Naive thymus-derived CD8-positive, alpha-beta T cell (primary cell): ENCODE measurements around the gene KISS1R. TPM values are rescaled to one million over a fixed set of nuclear protein-coding genes. Genes with fewer than 3 reads are reported as not detected.

ENCODE experiments used
- ATAC-seq, 2 donors: fragments of 150-1000 bp; cut with Tn5 transposase in 1 of 2; sonication (Bioruptor Pico), chemical (Tn5 transposase) in 1 of 2; 1 replicate in 1 of 2; 2 replicates in 1 of 2; pipeline ENCODE4 v1.10.0; 2021; ENCODE audit warnings: mild to moderate bottlenecking in 2 of 2, moderate library complexity in 2 of 2
- POLR2A ChIA-PET: fragments of 350-600 bp; sonication (Branson Sonifier 250); formaldehyde crosslinking; loops from one replicate; lab custom pipeline; 2021; ENCODE audit warnings: antibody characterized with exemption; lab: Charles Lee
- DNase-seq, 10 donors: peaks; one replicate each; pipeline versions ENCODE4 v3.0.0 to v3.0.0-alpha.2; 2020 to 2022
- H3K27ac Mint-ChIP-seq, 10 donors: one replicate each; pipeline ENCODE4 v1.8.0; 2020 to 2022; ENCODE audit warnings: mild to moderate bottlenecking in 10 of 10, mixed read lengths in 10 of 10, moderate library complexity in 4 of 10, inconsistent platforms in 1 of 10
- H3K27me3 Mint-ChIP-seq, 5 donors: one replicate each; pipeline ENCODE4 v1.8.0; 2021 to 2022; ENCODE audit warnings: mixed read lengths in 5 of 5
- H3K36me3 Mint-ChIP-seq, 3 donors: one replicate each; pipeline ENCODE4 v1.8.0; 2020 to 2022; ENCODE audit warnings: mixed read lengths in 3 of 3, mild to moderate bottlenecking in 2 of 3, inconsistent platforms in 1 of 3
- H3K4me1 Mint-ChIP-seq, 4 donors: one replicate each; pipeline ENCODE4 v1.8.0; 2021 to 2022; ENCODE audit warnings: mixed read lengths in 4 of 4
- H3K4me3 Mint-ChIP-seq, 10 donors: one replicate each; pipeline ENCODE4 v1.8.0; 2020 to 2022; ENCODE audit warnings: mild to moderate bottlenecking in 10 of 10, mixed read lengths in 10 of 10, moderate library complexity in 6 of 10, inconsistent platforms in 1 of 10
- H3K9me3 Mint-ChIP-seq, 9 donors: one replicate each; pipeline ENCODE4 v1.8.0; 2020 to 2022; ENCODE audit warnings: mixed read lengths in 9 of 9, mild to moderate bottlenecking in 3 of 9, inconsistent platforms in 1 of 9, moderate library complexity in 1 of 9
- polyA plus RNA-seq, 3 donors: library from polyadenylated mRNA; unstranded; fragments of 300-500 nt; fragmentation: Illumina TruSeq; gene quantifications; one replicate each; pipeline ENCODE4 v1.2.3, GENCODE V29; 2021
- total RNA-seq, 8 experiments: library from RNA in 2 of 8; stranded (reverse) in 2 of 8; gene quantifications; one replicate each; pipeline ENCODE4 v1.2.3 and lab custom pipeline; 2021 to 2026

Gene KISS1R
- total and polyA plus RNA-seq, 5 experiments from 2014 or later, result 0.18 to 2.6 (median 0.58) TPM

DNA sequence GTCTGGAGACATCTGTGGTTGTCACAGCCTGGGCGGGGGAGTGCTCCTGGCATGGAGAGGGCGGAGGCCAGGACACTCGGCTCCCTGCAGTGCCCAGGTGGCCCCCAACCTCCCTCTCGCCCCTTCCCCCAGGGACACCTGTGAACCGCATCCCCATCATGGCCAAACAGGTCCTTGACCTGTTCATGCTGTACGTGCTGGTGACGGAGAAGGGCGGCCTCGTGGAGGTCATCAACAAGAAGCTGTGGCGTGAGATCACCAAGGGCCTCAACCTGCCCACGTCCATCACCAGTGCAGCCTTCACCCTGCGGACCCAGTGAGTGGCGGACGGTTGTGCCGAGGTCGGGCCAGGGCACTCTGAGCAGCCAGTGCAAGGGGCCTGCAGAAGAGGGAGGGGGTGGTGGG, 47.0 kb downstream of the KISS1R start:
- no peaks in the 10 kb centered on the region for H3K27me3 Mint-ChIP-seq
- ATAC-seq (no peak), DNase-seq (no peak)
- H3K36me3 Mint-ChIP-seq, result no peaks in the 10 kb centered on the region
- POLR2A ChIA-PET, result no interaction called here
- H3K9me3 Mint-ChIP-seq, result no peaks in the 10 kb centered on the region
- no peak overlapping the region for H3K4me3 Mint-ChIP-seq
- H3K4me1 Mint-ChIP-seq, result no peaks in the 10 kb centered on the region
- no peak overlapping the region for H3K27ac Mint-ChIP-seq

DNA sequence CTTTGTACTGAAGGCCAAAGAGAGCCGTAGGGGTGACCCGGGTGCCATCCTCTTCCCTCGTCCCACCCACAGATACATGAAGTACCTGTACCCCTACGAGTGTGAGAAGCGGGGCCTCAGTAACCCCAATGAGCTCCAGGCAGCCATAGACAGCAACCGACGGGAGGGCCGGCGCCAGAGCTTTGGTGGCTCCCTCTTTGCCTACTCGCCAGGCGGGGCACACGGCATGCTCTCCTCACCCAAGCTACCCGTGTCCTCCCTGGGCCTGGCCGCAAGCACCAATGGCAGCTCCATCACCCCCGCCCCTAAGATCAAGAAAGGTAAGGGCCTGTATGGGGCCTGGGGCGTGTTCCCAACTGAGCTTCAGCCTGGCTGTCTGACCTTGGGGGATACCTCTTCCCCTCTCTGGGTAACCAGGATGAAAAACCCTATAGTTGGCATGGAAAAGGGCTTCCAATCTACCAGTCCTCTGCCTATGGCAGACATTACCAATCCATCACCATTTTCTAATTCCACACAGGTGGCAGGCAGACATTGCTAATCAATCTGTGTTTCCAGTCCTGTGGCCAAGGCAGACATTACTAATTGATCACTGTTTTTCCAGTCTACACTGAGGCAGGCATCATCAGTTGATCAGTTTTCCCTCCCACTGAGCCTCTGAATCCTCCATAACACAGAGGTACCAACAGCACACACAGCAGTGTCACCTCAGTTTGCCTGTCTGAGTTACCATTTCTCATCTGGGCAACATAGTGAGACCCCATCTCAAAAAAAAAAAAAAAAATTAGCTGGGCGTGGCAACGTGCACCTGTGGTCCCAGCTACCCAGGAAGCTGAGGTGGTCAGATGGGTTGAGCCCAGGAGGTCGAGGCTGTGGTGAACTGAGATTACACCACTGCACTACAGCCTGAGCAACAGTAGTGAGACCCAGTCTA, 47.9 kb downstream of the KISS1R start:
- H3K4me1 Mint-ChIP-seq, result no peaks in the 10 kb centered on the region
- no peaks in the 10 kb centered on the region for H3K36me3 Mint-ChIP-seq
- ATAC-seq, result no peak
- no peaks in the 10 kb centered on the region for H3K9me3 Mint-ChIP-seq
- H3K27ac Mint-ChIP-seq, result no peak overlapping the region
- H3K27me3 Mint-ChIP-seq, result no peaks in the 10 kb centered on the region
- no peak overlapping the region for H3K4me3 Mint-ChIP-seq
- DNase-seq, result no peak
- POLR2A ChIA-PET, result interaction anchor here (0.6 to 1.1 kb wide), 3 partner anchors 32 to 381 kb away, joined by 3 read pairs; no protein-coding TSS in a partner anchor

GRCh38 chr19:966485-967088, 49.5 kb downstream of the KISS1R start:
- no peak for ATAC-seq
- Mint-ChIP-seq H3K27ac (no peak overlapping the region), H3K4me1 (no peaks in the 10 kb centered on the region), H3K36me3 (peaks cover 0 to 10% (median 4%) of the 10 kb centered on the region in 3 donors), H3K4me3 (no peak overlapping the region), H3K9me3 (peaks cover 0 to 9% (median 0%) of the 10 kb centered on the region in 9 donors), H3K27me3 (no peaks in the 10 kb centered on the region)
- POLR2A ChIA-PET, result interaction anchor here (0.6 to 0.7 kb wide), 4 partner anchors 59 to 482 kb away, joined by 3 to 7 read pairs (median 4); no protein-coding TSS in a partner anchor
- DNase-seq, result no peak

Other genes with a start within 250 kb of the KISS1R start
- gene FSTL3, start 240.9 kb upstream of the KISS1R start, total RNA-seq, result 1 to 10 TPM; 3.0 to 4.2 TPM
- gene FSTL3, start 240.9 kb upstream of the KISS1R start, polyA plus RNA-seq, result 1 to 10 TPM; 2.4 to 3.2 (median 2.8) TPM
- not detected for gene PRSS57, start 221.9 kb upstream of the KISS1R start, total RNA-seq
- 1 to 10 TPM in 1 of 3 donors, not detected in 2; 1.2 TPM for gene PRSS57, start 221.9 kb upstream of the KISS1R start, polyA plus RNA-seq
- not detected for gene PALM, start 208.4 kb upstream of the KISS1R start, total RNA-seq
- not detected for gene PALM, start 208.4 kb upstream of the KISS1R start, polyA plus RNA-seq
- gene MISP, start 166.2 kb upstream of the KISS1R start, total RNA-seq, result not detected
- not detected for gene MISP, start 166.2 kb upstream of the KISS1R start, polyA plus RNA-seq
- 100 to 1,000 TPM; 321 to 323 TPM for gene PTBP1, start 119.9 kb upstream of the KISS1R start, total RNA-seq
- gene PTBP1, start 119.9 kb upstream of the KISS1R start, polyA plus RNA-seq, result 100 to 1,000 TPM; 110 to 190 (median 110) TPM
- gene PLPPR3, start 95.4 kb upstream of the KISS1R start, total RNA-seq, result not detected
- gene PLPPR3, start 95.4 kb upstream of the KISS1R start, polyA plus RNA-seq, result not detected
- gene AZU1, start 89.5 kb upstream of the KISS1R start, total RNA-seq, result under 1 TPM; 0.21 to 0.36 TPM
- not detected for gene AZU1, start 89.5 kb upstream of the KISS1R start, polyA plus RNA-seq
- not detected for gene PRTN3, start 76.3 kb upstream of the KISS1R start, total RNA-seq
- gene PRTN3, start 76.3 kb upstream of the KISS1R start, polyA plus RNA-seq, result not detected
- not detected for gene ELANE, start 65.0 kb upstream of the KISS1R start, total RNA-seq
- not detected for gene ELANE, start 65.0 kb upstream of the KISS1R start, polyA plus RNA-seq
- gene CFD, start 57.7 kb upstream of the KISS1R start, total RNA-seq, result 1 to 10 TPM; 2.4 to 3.9 TPM
- gene CFD, start 57.7 kb upstream of the KISS1R start, polyA plus RNA-seq, result 1 to 10 TPM; 3.6 to 10.0 (median 4.3) TPM
- gene MED16, start 24.1 kb upstream of the KISS1R start, total RNA-seq, result 10 to 100 TPM; 65.9 to 68.8 TPM
- 100 to 1,000 TPM in 1 of 3 donors, 10 to 100 TPM in 2; 54.3 to 117 (median 72.4) TPM for gene MED16, start 24.1 kb upstream of the KISS1R start, polyA plus RNA-seq
- not detected for gene RNU6-9, start 23.8 kb upstream of the KISS1R start, total RNA-seq
- not detected for gene RNU6-9, start 23.8 kb upstream of the KISS1R start, polyA plus RNA-seq
- gene R3HDM4, start 4.1 kb upstream of the KISS1R start, total RNA-seq, result 100 to 1,000 TPM; 179 to 184 TPM
- 100 to 1,000 TPM; 137 to 238 (median 182) TPM for gene R3HDM4, start 4.1 kb upstream of the KISS1R start, polyA plus RNA-seq
- 1 to 10 TPM; 3.5 to 5.0 TPM for gene ARID3A, start 8.7 kb downstream of the KISS1R start, total RNA-seq
- under 1 TPM; 0.09 to 0.58 (median 0.16) TPM for gene ARID3A, start 8.7 kb downstream of the KISS1R start, polyA plus RNA-seq
- 10 to 100 TPM; 50.6 to 54.1 TPM for gene WDR18, start 67.0 kb downstream of the KISS1R start, total RNA-seq
- gene WDR18, start 67.0 kb downstream of the KISS1R start, polyA plus RNA-seq, result 10 to 100 TPM; 51.2 to 72.7 (median 64.1) TPM
- gene GRIN3B, start 83.1 kb downstream of the KISS1R start, total RNA-seq, result not detected
- not detected for gene GRIN3B, start 83.1 kb downstream of the KISS1R start, polyA plus RNA-seq
- 100 to 1,000 TPM; 331 to 365 TPM for gene TMEM259, start 103.8 kb downstream of the KISS1R start, total RNA-seq
- gene TMEM259, start 103.8 kb downstream of the KISS1R start, polyA plus RNA-seq, result 10 to 100 TPM; 37.9 to 77.0 (median 52.0) TPM
- gene RNU6-2, start 104.2 kb downstream of the KISS1R start, total RNA-seq, result not detected
- gene RNU6-2, start 104.2 kb downstream of the KISS1R start, polyA plus RNA-seq, result not detected
- gene CNN2, start 109.3 kb downstream of the KISS1R start, total RNA-seq, result 100 to 1,000 TPM; 211 to 216 TPM
- gene CNN2, start 109.3 kb downstream of the KISS1R start, polyA plus RNA-seq, result 100 to 1,000 TPM; 498 to 693 (median 515) TPM
- gene ABCA7, start 122.8 kb downstream of the KISS1R start, total RNA-seq, result 100 to 1,000 TPM; 221 to 232 TPM
- gene ABCA7, start 122.8 kb downstream of the KISS1R start, polyA plus RNA-seq, result 10 to 100 TPM in 1 of 3 donors, 1 to 10 TPM in 2; 4.2 to 14.4 (median 8.7) TPM
- 1,000 to 10,000 TPM; 1,025 to 1,060 TPM for gene ARHGAP45, start 149.8 kb downstream of the KISS1R start, total RNA-seq
- 100 to 1,000 TPM; 261 to 681 (median 358) TPM for gene ARHGAP45, start 149.8 kb downstream of the KISS1R start, polyA plus RNA-seq
- 10 to 100 TPM; 88.0 to 95.3 TPM for gene POLR2E, start 178.0 kb downstream of the KISS1R start, total RNA-seq
- gene POLR2E, start 178.0 kb downstream of the KISS1R start, polyA plus RNA-seq, result 100 to 1,000 TPM; 159 to 233 (median 187) TPM
- gene GPX4, start 186.7 kb downstream of the KISS1R start, total RNA-seq, result 100 to 1,000 TPM; 207 to 225 TPM
- 100 to 1,000 TPM; 370 to 465 (median 405) TPM for gene GPX4, start 186.7 kb downstream of the KISS1R start, polyA plus RNA-seq